Stimulated activated CD4-positive, alpha-beta T cell treated with anti-CD3 and anti-CD28 coated beads, Interleukin-1b, Interleukin-23, amount 100 ng/mL, for 4 hours (primary cell): ENCODE results near the gene TOR3A.
"Not testable (repeated sequence)": the region's sequence is repeated elsewhere in the genome, so short reads cannot be mapped to it uniquely, and the experiment has no call there.

Source experiments
- DNase-seq, 2 donors: peaks; one replicate each; pipeline ENCODE4 v3.0.0-alpha.2; 2020; ENCODE audit warnings: low read depth in 2 of 2

The TOR3A gene

GRCh38 chr1:179107706-179108629, 26.1 kb downstream of the TOR3A start:
- DNase-seq: no peak

DNA sequence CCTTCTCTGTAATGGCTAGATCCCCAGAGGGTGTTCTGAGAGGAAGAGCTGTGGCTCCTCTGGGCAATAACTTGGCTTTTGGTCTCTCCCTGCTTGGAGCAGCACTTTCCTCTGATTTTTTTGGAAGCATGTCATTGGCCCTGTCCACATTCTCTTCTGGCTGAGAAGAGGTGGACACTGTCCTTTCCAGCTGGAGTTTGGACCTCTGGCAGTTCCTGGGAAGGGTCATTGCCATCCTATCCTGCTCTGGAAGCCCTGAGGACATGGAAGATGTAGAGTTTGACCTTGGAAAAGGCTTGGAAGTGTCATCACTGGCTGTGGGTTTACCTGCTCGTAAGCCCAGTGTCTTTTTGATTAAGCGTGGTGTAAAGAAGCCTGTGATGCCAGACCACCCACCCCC, 26.8 kb downstream of the TOR3A start:
- DNase-seq: no peak

DNA sequence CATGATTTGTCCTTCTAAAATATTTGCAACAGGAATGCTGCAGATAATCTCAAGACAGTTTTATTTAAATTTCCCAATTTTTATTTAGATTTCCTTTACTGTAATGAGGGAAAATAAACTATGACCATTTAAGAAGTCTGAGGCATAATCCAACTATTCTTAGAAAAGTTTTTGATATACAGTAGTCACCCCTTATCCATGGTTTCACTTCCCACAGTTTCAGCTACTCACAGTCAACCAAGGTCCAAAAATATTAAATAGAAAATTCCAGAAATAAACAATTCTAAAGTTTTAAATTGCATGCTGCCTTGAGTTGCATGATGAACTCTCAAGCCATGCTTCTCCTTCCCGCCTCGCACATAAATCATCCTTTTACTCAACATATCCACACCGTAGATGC, 33.3 kb downstream of the TOR3A start:
- DNase-seq: no peak

DNA sequence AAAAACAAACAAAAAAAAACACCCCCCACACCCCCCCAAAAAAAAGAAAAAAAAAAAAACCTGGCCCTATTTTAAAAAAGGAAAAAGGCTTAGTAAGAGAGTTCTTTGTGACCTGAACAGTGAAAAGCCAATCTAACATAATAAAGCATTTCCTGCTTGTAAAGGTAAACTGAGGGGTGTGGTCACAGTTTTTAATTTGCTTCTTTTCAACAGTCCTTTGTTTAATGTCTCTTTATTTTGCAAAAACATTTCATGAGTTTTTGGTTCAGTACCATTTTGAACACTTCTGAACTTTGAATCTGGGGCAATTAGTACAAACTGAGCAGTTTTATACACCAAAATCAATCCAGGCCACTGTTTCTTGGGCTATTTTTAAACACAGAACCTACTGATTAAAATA, 37.6 kb downstream of the TOR3A start:
- no peak for DNase-seq

- DNase-seq: no peak
These were observed 38.9 kb downstream of the TOR3A start for GRCh38 chr1:179120736-179121135.

DNA sequence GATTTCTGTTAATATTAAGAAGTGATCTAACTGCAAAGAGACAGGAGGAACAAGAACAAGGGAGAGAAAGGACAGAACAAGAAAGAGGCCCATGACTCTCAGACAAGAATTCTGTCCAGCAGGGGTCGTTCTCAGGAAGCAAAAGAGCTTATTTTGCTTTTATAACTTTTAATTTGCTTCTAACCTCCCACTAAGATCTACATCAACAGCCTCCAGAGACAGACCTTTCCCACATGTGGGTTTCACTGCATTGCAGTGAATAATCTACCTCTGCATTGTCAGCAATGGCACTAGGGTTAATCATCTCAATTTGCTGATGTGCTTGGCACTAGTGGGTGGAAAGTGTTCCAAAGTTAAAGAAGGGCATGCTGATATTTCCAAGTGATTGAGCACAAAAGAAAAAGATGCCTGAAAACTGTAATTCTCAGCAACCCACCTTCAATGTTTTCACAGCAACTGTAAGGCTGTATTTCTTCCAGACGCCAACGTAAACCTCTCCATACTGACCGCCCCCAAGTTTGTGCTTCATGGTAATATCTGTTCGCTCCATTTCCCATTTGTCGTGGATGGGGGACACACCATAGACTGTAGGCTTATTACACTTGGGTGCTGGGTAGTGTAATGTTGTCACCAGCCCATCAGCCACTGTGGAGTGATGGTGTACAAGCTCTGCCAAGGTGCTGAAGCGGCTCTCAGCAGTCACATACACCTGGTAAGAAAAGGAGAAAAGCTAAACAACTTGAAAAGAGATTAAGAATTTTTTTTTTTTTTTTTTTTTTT, 39.5 kb downstream of the TOR3A start:
- peak in 1 of 2 donors; percentile 43 for DNase-seq

GRCh38 chr1:179124873-179125272, 43.0 kb downstream of the TOR3A start:
- no peak for DNase-seq

DNA sequence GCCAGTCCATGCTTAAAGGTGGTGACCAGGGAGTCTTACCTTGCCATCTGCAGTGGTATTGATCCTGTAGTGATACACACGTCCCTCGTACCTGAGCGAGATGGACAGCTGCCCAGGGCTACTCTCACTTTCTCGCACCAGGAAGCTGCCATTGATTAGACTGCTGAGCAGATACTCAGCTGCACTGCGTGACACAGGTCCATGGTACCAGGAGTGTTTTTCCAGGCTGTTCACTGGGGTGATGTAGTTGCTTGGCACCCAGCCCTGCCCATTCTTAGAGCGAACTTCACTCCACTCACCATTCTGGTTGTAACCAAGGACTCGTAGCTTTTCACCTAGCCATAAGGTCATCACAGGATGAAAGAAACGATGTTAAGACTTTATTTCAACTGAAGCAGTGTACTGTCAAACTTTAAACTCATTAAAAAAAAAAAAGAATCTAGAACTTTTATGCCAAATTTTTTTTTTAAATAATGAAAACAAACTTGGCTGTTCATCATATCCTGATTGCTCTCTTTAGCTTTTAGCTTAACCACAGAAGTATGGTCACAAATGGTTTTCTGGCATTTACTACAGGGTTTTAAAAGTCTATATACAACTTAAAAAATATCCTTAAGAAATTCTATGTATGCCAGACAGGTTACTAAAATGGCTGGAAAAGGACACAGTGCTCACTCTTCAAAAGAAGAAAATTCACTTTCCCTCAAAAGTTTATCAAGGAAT, 44.6 kb downstream of the TOR3A start:
- DNase-seq: no peak

GRCh38 chr1:179127163-179127895, 45.5 kb downstream of the TOR3A start:
- DNase-seq: no peak

DNA sequence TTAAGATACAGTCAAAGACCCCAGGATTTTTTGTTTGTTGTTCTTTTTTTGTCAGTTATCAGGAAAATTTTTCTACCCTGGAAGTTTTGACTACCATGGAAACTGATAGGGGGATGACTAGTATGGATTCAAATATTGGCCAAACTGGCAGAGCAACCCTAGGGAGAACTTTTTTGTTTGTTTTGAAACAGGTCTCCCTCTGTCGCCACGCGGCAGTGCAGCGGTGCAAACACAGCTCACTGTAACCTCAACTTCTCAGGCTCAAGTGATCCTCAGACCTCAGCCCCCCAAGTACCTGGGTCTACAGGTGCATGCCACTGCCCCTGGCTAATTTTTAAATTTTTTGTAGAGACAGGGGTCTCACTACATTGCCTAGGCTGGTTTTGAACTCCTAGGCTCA, 46.6 kb downstream of the TOR3A start:
- DNase-seq: no peak

GRCh38 chr1:179129702-179130473, 48.0 kb downstream of the TOR3A start:
- DNase-seq: peak in 1 of 2 donors; percentile 12

GRCh38 chr1:179135168-179135567, 53.3 kb downstream of the TOR3A start:
- not testable (repeated sequence) for DNase-seq

DNA sequence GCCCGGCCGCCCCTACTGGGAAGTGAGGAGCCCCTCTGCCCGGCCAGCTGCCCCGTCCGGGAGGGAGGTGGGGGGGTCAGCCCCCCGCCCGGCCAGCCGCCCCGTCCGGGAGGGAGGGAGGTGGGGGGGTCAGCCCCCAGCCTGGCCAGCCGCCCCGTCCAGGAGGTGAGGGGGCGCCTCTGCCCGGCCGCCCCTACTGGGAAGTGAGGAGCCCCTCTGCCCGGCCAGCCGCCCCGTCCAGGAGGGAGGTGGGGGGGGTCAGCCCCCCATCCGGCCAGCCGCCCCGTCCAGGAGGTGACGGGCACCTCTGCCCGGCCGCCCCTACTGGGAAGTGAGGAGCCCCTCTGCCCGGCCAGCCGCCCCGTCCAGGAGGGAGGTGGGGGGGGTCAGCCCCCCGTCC, 53.8 kb downstream of the TOR3A start:
- not testable (repeated sequence) for DNase-seq

- no peak for DNase-seq
These were observed 55.9 kb downstream of the TOR3A start for GRCh38 chr1:179137617-179138255.

GRCh38 chr1:179138755-179139154, 56.9 kb downstream of the TOR3A start:
- DNase-seq: not testable (repeated sequence)

DNA sequence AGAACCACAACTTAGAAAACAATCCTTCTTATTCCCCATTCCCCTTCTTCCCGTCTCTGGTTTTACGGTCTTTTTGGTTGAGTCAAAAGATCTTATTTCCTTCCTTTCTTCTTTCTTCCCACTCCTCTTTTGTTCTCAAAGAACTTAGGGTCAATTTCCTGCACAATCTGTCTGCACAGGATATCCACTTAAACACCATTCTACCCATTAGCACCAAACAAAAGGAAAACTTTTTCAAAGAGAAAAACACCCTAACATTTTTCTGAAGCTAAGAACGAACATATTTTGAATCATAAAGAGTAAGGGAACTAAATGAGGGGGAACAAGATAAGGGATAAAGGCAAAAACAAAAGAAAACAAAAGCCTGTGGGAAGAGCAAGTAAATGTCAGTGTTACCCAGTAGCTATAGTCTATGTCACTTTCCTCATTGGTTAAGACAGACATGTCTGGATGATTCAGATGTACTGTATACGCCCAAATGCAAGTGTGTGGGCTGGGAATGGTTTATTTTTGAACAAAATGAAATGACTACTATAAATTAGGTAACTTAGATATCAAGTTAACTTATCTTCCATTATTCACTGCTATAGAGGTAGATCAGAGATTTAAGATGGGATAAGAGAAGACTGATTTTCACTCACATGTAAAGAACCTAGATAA, 59.9 kb downstream of the TOR3A start:
- peak in 1 of 2 donors; percentile 30 for DNase-seq

- no peak for DNase-seq
These were observed 61.0 kb downstream of the TOR3A start for GRCh38 chr1:179142889-179143299.

DNA sequence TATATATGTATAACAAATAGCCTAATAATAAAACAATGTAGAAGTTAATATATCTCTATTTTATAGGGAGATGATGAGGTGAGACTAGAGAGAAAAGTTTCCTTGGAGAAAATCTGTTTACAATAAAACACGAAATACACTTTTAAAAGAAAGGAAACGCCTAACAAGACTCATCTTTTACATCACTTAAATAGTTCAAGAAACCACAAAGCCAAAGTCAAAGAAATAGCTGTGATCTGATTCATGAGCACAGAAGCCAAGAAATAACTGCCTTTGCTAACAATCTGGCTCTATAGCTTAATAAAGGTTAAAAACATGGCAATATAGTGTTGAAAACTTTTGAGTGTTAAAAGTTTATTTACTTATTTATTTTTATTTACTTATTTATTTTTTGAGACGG, 61.5 kb downstream of the TOR3A start:
- no peak for DNase-seq

DNA sequence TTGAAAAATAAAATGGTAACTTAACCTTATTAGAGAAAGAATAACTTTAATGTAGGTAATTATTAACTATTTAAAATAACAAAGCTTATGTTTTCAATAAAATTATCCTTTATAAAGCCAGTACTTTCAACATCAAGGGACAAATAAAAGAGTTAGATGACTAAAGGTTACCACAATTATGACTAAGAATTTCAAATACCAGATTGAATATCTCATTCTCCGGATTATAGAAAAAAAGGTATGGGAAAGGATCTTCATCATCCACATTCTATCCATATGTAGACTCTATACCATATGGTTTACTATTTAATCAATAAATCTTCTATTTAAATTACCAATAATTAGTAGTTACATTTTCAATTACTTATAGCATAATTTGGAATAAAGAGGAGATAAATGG, 62.8 kb downstream of the TOR3A start:
- DNase-seq: no peak

- no peak for DNase-seq
These were observed 63.7 kb downstream of the TOR3A start for GRCh38 chr1:179145521-179145920.
